Measurements from ENCODE around the gene KRT9. TPM values are rescaled to one million over a fixed set of nuclear protein-coding genes. Genes with fewer than 3 reads are reported as not detected.
A peak's percentile ranks its signal among the peaks of the same experiment; 100 is the strongest.

Gene KRT9
- total RNA-seq, 5 donors from 2014 or later (not counting 1 experiment from before 2014, with no cell fraction given) = not detected

DNA sequence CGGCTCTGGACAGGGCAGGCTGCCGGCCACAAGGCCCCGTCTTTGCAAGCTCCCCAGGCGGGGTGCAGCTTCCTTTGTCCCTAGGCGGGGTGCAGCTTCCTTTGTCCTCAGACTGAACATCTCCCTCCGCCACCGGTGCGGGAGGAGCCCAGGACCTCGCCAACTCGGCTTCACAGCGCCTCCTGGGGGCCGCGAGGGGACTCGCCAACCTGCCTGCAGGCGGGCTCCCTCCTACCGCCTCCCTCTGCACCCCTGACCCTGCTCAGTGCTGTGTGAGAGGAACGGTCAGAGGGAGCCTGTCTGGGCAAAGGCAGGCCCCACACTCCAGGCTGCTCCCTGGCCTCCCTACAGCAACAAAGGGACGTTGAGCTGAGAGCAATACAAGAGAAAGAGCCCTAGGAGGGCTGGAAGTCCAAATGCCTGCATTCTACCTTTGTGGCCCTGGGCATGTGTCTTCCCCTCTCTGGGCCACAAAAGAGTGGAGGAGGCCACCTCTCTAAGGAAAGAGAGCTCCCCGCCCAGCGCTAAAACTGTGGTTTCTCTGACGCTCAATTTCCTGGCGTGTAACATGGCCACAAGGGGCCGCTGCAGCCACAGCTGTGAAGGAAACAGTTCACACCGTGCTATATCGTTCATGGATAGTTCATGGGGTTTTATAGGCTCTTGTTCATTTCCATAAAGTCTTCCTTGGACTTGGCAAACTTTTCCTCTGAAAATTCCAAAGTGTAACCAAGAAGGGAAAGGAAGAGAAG lies 22.8 kb downstream of the KRT9 start:
- Histone ChIP-seq H3K36me3 (ENCODE audit: control insufficient read depth in 2 of 2, extremely low read depth in 1 of 2, insufficient read depth in 1 of 2, low read length in 1 of 2) (no peaks in the 10 kb centered on the region), H3K27ac (ENCODE audit: low read length) (peak overlapping the region; percentile 51), H3K4me3 (ENCODE audit: control insufficient read depth in 1 of 2, extremely low read depth in 1 of 2, low read length in 1 of 2) (peak overlapping the region; percentile 26 to 39), H3K4me1 (ENCODE audit: control insufficient read depth in 1 of 2, extremely low read depth in 1 of 2, insufficient read depth in 2 of 2, low read length in 2 of 2) (peaks cover 0 to 20% of the 10 kb centered on the region in 2 experiments), H3K27me3 (replicated peaks in 1 of 2; ENCODE audit: control insufficient read depth in 2 of 2, extremely low read depth in 1 of 2, insufficient read depth in 2 of 2, low read length in 1 of 2) (peaks cover 0 to 42% of the 10 kb centered on the region in 2 experiments), H3K9me3 (no peaks in the 10 kb centered on the region)
- ATAC-seq (replicated peaks in 1 of 4) (peak; percentile 87 to 91 (median 89)), DNase-seq (peak; percentile 67 to 91 (median 83))
- Mint-ChIP-seq H3K36me3 (no peaks in the 10 kb centered on the region), H3K9me3 (peaks cover 0 to 7% (median 2%) of the 10 kb centered on the region in 3 donors), H3K4me1 (peaks cover 10 to 21% (median 17%) of the 10 kb centered on the region in 3 donors), H3K4me3 (peak overlapping the region; percentile 34 to 77 (median 63)), H3K27me3 (peaks cover 4 to 11% of the 10 kb centered on the region in 2 donors), H3K27ac (peak overlapping the region; percentile 61 to 76)
- CTCF ChIA-PET = interaction anchor here (0.6 to 3.3 kb wide), 34 partner anchors 8 to 730 kb away, joined by 3 to 34 read pairs (median 4); partner anchors contain the start of genes KRTAP1-4 (in 1 of the 2) and KRTAP16-1 (in 1 of the 2)
- POLR2A ChIA-PET = interaction anchor here (0.6 to 1.4 kb wide), 2 partner anchors 139 to 632 kb away, joined by 3 to 7 read pairs; no protein-coding TSS in a partner anchor
- WGBS (ENCODE audit: insufficient coverage) = 2% methylated on average over 14 of the region's 25 CpGs

DNA sequence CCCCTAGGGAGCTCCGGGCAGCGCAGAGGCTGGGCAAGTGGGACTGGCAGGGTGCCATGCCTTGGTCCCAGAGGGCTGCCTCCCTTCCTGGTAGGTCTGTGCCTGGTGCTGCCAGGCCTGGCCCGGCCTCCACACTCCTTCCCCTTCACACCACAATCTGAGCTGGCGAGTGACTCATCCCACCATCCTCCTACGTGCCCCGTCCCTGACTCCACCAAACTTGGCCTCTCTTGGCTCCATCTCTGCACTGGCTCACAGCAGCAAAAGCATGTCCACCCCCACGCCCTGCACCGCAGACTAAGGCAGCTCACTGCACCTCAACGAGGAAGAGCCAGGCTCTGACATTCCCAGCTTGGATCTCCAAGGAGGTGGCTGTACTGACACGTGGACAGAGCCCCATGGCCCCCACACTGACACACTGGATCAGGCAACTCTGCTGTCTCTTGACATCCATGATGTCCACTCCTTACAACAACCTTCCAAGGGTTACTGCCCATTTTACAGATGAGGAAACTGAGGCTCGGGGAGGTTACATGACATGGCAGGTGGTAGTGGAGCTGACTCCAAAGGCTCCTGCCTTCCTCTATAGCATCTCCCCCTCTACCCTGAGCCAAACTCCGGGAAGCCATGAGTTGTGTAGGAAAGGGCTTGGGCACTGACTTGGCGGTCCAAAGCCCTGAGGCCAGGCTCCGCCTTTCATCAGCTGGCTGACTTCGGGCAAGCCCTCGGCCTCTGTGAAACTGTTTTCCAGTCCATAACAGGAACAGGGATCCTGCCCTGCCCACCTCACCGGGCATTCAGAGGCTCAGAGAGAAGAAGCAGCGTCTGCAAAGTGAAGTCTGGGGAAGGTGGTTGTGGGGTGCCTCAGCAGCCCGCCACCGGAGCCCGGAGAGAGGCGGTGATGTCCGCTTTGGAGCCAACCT lies 23.7 kb downstream of the KRT9 start:
- H3K4me3 ChIP-seq (ENCODE audit: control insufficient read depth in 1 of 2, extremely low read depth in 1 of 2, low read length in 1 of 2) = peak overlapping the region; percentile 26 to 39
- DNase-seq (peak in 1 of 35 experiments; percentile 11), ATAC-seq (replicated peaks in 1 of 4) (peak; percentile 11 to 30 (median 20))
- H3K9me3 Mint-ChIP-seq = peaks cover 0 to 7% (median 2%) of the 10 kb centered on the region in 3 donors
- CTCF ChIA-PET = interaction anchor here (0.7 to 3.3 kb wide), 18 partner anchors 15 to 730 kb away, joined by 3 to 34 read pairs (median 5); partner anchors contain the start of gene KRTAP16-1 (in 1 of the 2)
- H3K36me3 Mint-ChIP-seq = no peaks in the 10 kb centered on the region
- peaks cover 0 to 37% of the 10 kb centered on the region in 2 experiments for H3K27me3 ChIP-seq (replicated peaks in 1 of 2; ENCODE audit: control insufficient read depth in 2 of 2, extremely low read depth in 1 of 2, insufficient read depth in 2 of 2, low read length in 1 of 2)
- POLR2A ChIA-PET = interaction anchor here (0.6 to 1.4 kb wide), 2 partner anchors 140 to 631 kb away, joined by 3 to 7 read pairs; no protein-coding TSS in a partner anchor
- peak overlapping the region; percentile 51 for H3K27ac ChIP-seq (ENCODE audit: low read length)
- WGBS (ENCODE audit: insufficient coverage) = 37% methylated on average over 20 of the region's 23 CpGs
- no peaks in the 10 kb centered on the region for H3K9me3 ChIP-seq
- peaks cover 10 to 21% (median 17%) of the 10 kb centered on the region in 3 donors for H3K4me1 Mint-ChIP-seq
- H3K27ac Mint-ChIP-seq = no peak overlapping the region
- peak overlapping the region; percentile 17 to 77 (median 34) for H3K4me3 Mint-ChIP-seq
- H3K27me3 Mint-ChIP-seq = peaks cover 4 to 8% of the 10 kb centered on the region in 2 donors
- H3K36me3 ChIP-seq (ENCODE audit: control insufficient read depth in 2 of 2, extremely low read depth in 1 of 2, insufficient read depth in 1 of 2, low read length in 1 of 2) = no peaks in the 10 kb centered on the region
- H3K4me1 ChIP-seq (ENCODE audit: control insufficient read depth in 1 of 2, extremely low read depth in 1 of 2, insufficient read depth in 2 of 2, low read length in 2 of 2) = peaks cover 0 to 20% of the 10 kb centered on the region in 2 experiments

DNA sequence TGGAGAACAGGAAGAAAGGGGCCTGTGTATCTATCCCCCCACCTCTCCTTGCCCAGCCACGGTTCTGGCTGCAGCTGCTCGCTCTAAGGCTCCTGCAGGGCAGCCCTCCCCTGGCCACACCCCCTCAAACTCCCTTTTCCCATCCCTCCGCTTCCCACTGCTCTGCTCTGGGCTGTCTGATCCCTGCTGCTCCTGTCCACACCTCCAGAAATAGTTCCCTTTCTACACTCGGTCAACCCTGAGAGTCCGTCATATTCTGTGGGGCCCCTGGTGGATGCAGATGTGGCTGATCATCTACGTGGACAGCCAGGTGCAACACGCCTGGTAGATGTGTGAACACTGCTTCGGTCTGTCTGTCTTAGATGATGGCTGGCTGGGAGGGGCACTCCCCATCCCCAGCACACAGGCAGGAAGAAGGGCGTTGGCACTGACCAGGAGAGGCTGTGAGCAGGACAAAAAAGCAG lies 24.4 kb downstream of the KRT9 start:
- Histone ChIP-seq H3K27me3 (replicated peaks in 1 of 2; ENCODE audit: control insufficient read depth in 2 of 2, extremely low read depth in 1 of 2, insufficient read depth in 2 of 2, low read length in 1 of 2) (peaks cover 0 to 30% of the 10 kb centered on the region in 2 experiments), H3K36me3 (ENCODE audit: control insufficient read depth in 2 of 2, extremely low read depth in 1 of 2, insufficient read depth in 1 of 2, low read length in 1 of 2) (no peaks in the 10 kb centered on the region), H3K4me3 (ENCODE audit: control insufficient read depth in 1 of 2, extremely low read depth in 1 of 2, low read length in 1 of 2) (no peak overlapping the region), H3K9me3 (no peaks in the 10 kb centered on the region), H3K4me1 (ENCODE audit: control insufficient read depth in 1 of 2, extremely low read depth in 1 of 2, insufficient read depth in 2 of 2, low read length in 2 of 2) (peaks cover 0 to 20% of the 10 kb centered on the region in 2 experiments), H3K27ac (ENCODE audit: low read length) (no peak overlapping the region)
- Mint-ChIP-seq H3K27me3 (peaks cover 2 to 3% of the 10 kb centered on the region in 2 donors), H3K36me3 (no peaks in the 10 kb centered on the region), H3K9me3 (peaks cover 0 to 7% (median 2%) of the 10 kb centered on the region in 3 donors), H3K4me3 (no peak overlapping the region), H3K27ac (no peak overlapping the region), H3K4me1 (peaks cover 10 to 21% (median 17%) of the 10 kb centered on the region in 3 donors)
- DNase-seq (no peak), ATAC-seq (replicated peaks in 1 of 4) (no peak)
- POLR2A ChIA-PET = no interaction called here
- 91% methylated on average over 4 of the region's 9 CpGs for WGBS (ENCODE audit: insufficient coverage)
- CTCF ChIA-PET = interaction anchor here in 1 of 2 donors (3.3 kb wide), 1 partner anchor 101 kb away, joined by 34 read pairs; no protein-coding TSS in a partner anchor

DNA sequence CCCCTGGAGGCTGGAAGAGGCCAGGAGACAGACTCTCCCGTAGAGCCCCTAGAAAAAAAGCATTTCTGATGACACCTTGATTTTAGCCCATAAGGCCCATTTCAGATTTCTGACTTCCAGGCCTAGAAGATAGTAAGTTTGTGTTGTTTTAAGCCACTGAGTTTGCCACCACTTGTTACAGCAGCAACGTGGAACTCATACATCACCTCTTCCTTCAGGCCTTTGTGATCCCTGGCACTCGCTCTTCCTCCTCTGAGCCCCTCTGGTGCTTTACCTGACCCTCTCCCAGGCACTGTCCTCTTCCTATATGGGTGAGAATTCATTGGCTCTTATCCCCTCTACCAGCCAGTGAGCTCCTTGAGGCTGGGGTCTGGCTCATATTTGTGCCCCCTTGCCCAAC lies 25.0 kb downstream of the KRT9 start:
- Mint-ChIP-seq H3K27ac (no peak overlapping the region), H3K27me3 (peaks cover 2 to 3% of the 10 kb centered on the region in 2 donors), H3K9me3 (peaks cover 0 to 7% (median 2%) of the 10 kb centered on the region in 3 donors), H3K4me1 (peaks cover 10 to 21% (median 17%) of the 10 kb centered on the region in 3 donors), H3K36me3 (no peaks in the 10 kb centered on the region), H3K4me3 (no peak overlapping the region)
- DNase-seq = no peak
- peaks cover 0 to 24% of the 10 kb centered on the region in 2 experiments for H3K27me3 ChIP-seq (replicated peaks in 1 of 2; ENCODE audit: control insufficient read depth in 2 of 2, extremely low read depth in 1 of 2, insufficient read depth in 2 of 2, low read length in 1 of 2)
- H3K4me3 ChIP-seq (ENCODE audit: control insufficient read depth in 1 of 2, extremely low read depth in 1 of 2, low read length in 1 of 2) = no peak overlapping the region
- H3K4me1 ChIP-seq (ENCODE audit: control insufficient read depth in 1 of 2, extremely low read depth in 1 of 2, insufficient read depth in 2 of 2, low read length in 2 of 2) = peaks cover 0 to 20% of the 10 kb centered on the region in 2 experiments
- H3K27ac ChIP-seq (ENCODE audit: low read length) = no peak overlapping the region
- ChIA-PET POLR2A (no interaction called here), CTCF (no interaction called here)
- WGBS (ENCODE audit: insufficient coverage) = no CpG with 5 or more reads among the region's 3 CpGs
- no peak for ATAC-seq (replicated peaks in 1 of 4)
- no peaks in the 10 kb centered on the region for H3K9me3 ChIP-seq
- H3K36me3 ChIP-seq (ENCODE audit: control insufficient read depth in 2 of 2, extremely low read depth in 1 of 2, insufficient read depth in 1 of 2, low read length in 1 of 2) = no peaks in the 10 kb centered on the region

DNA sequence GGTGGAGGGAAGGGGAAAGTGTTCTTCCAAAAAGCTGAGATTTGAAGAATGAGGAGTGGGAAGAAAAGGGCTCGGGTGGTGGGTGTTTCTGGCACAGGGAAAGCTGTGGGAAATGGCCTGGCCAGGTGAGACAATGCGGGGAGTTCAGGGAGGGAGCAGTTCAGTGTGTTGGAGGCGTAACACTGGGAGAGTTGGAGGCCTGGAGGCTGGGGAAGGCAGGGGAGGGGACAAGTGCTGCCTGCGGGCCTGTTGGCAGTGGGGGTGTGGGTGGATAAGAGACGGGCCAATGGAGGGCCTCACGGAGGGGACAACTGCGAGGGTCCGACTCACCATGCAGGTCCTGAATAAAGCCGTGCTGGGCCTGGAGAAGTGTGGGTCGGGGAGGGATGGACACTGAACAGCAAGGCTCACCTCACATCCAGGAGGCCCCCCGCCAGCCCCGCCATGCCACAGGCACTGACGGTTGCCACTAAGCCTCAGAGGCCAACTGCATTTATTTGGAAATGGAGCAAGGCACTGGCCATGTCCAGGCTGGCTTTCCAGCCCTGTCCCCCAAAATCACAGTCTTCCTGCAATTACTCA lies 25.9 kb downstream of the KRT9 start:
- Mint-ChIP-seq H3K27me3 (peaks cover 2 to 3% of the 10 kb centered on the region in 2 donors), H3K27ac (no peak overlapping the region), H3K4me1 (peaks cover 10 to 21% (median 17%) of the 10 kb centered on the region in 3 donors), H3K9me3 (peaks cover 0 to 7% (median 2%) of the 10 kb centered on the region in 3 donors), H3K4me3 (no peak overlapping the region), H3K36me3 (no peaks in the 10 kb centered on the region)
- no peaks in the 10 kb centered on the region for H3K9me3 ChIP-seq
- no peaks in the 10 kb centered on the region for H3K36me3 ChIP-seq (ENCODE audit: control insufficient read depth in 2 of 2, extremely low read depth in 1 of 2, insufficient read depth in 1 of 2, low read length in 1 of 2)
- H3K4me1 ChIP-seq (ENCODE audit: control insufficient read depth in 1 of 2, extremely low read depth in 1 of 2, insufficient read depth in 2 of 2, low read length in 2 of 2) = peaks cover 0 to 20% of the 10 kb centered on the region in 2 experiments
- no peak for ATAC-seq (replicated peaks in 1 of 4)
- no peak overlapping the region for H3K4me3 ChIP-seq (ENCODE audit: control insufficient read depth in 1 of 2, extremely low read depth in 1 of 2, low read length in 1 of 2)
- 79% methylated on average over 13 of the region's 13 CpGs for WGBS (ENCODE audit: insufficient coverage)
- ChIA-PET CTCF (no interaction called here), POLR2A (no interaction called here)
- no peak overlapping the region for H3K27ac ChIP-seq (ENCODE audit: low read length)
- no peak for DNase-seq
- H3K27me3 ChIP-seq (replicated peaks in 1 of 2; ENCODE audit: control insufficient read depth in 2 of 2, extremely low read depth in 1 of 2, insufficient read depth in 2 of 2, low read length in 1 of 2) = peaks cover 0 to 23% of the 10 kb centered on the region in 2 experiments

Data from T-cell (primary cell).